Naive thymus-derived CD4-positive, alpha-beta T cell (primary cell): Measurements from ENCODE around the gene PNLIPRP2. TPM values are rescaled to one million over a fixed set of nuclear protein-coding genes. Genes with fewer than 3 reads are reported as not detected.

ENCODE experiments used
- ATAC-seq: fragments of 150-1000 bp; cut with Tn5 transposase; 2 replicates; pipeline ENCODE4 v1.10.0; 2021; ENCODE audit warnings: mild to moderate bottlenecking, moderate library complexity
- CTCF ChIA-PET: fragments of 350-600 bp; sonication (Branson Sonifier 250); formaldehyde crosslinking; loops from one replicate; lab custom pipeline; 2021; ENCODE audit warnings: antibody characterized with exemption; lab: Charles Lee
- POLR2A ChIA-PET: fragments of 350-600 bp; sonication (Branson Sonifier 250); formaldehyde crosslinking; loops from one replicate; lab custom pipeline; 2021; ENCODE audit warnings: antibody characterized with exemption, inconsistent platforms; lab: Charles Lee
- DNase-seq, 9 donors: peaks; one replicate each; pipeline versions ENCODE4 v3.0.0 to v3.0.0-alpha.2; 2020 to 2022; ENCODE audit warnings: mixed read lengths in 1 of 9
- H3K27ac ChIP-seq: one replicate; pipeline ENCODE4 v1.7.0; 2013; ENCODE audit warnings: mild to moderate bottlenecking, low read depth, low read length, moderate library complexity
- H3K27me3 ChIP-seq, 2 donors: one replicate each; pipeline ENCODE4 v1.7.0; 2013; ENCODE audit warnings: low read length in 2 of 2, mild to moderate bottlenecking in 2 of 2, moderate library complexity in 2 of 2; ENCODE audit not compliant: control insufficient read depth in 2 of 2, insufficient read depth in 2 of 2
- H3K36me3 ChIP-seq, 3 experiments: 1 replicate in 2 of 3; 2 replicates in 1 of 3; pipeline ENCODE4 v1.7.0; 2013; ENCODE audit warnings: low read length in 3 of 3, mild to moderate bottlenecking in 3 of 3, moderate library complexity in 1 of 3; ENCODE audit not compliant: insufficient read depth in 3 of 3, control insufficient read depth in 2 of 3
- H3K4me1 ChIP-seq, 2 donors: one replicate each; pipeline ENCODE4 v1.7.0; 2013; ENCODE audit warnings: low read length in 2 of 2, mild to moderate bottlenecking in 2 of 2, moderate library complexity in 1 of 2; ENCODE audit not compliant: control insufficient read depth in 2 of 2, insufficient read depth in 2 of 2
- H3K4me3 ChIP-seq: 2 replicates; pipeline ENCODE4 v1.7.0; 2013; ENCODE audit warnings: mild to moderate bottlenecking, low read length
- H3K9me3 ChIP-seq, 3 experiments: 1 replicate in 2 of 3; 2 replicates in 1 of 3; pipeline ENCODE4 v1.7.0; 2013; ENCODE audit warnings: low read length in 3 of 3; ENCODE audit not compliant: control insufficient read depth in 2 of 3
- H3K27ac Mint-ChIP-seq, 9 donors: one replicate each; pipeline ENCODE4 v1.8.0; 2020 to 2022; ENCODE audit warnings: mixed read lengths in 9 of 9, mild to moderate bottlenecking in 8 of 9, moderate library complexity in 5 of 9, inconsistent platforms in 2 of 9
- H3K27me3 Mint-ChIP-seq, 5 donors: one replicate each; pipeline ENCODE4 v1.8.0; 2021 to 2022; ENCODE audit warnings: mixed read lengths in 5 of 5, mild to moderate bottlenecking in 1 of 5
- H3K36me3 Mint-ChIP-seq, 5 donors: one replicate each; pipeline ENCODE4 v1.8.0; 2020 to 2022; ENCODE audit warnings: mixed read lengths in 5 of 5, mild to moderate bottlenecking in 3 of 5, inconsistent platforms in 1 of 5
- H3K4me1 Mint-ChIP-seq, 7 donors: one replicate each; pipeline ENCODE4 v1.8.0; 2020 to 2022; ENCODE audit warnings: mixed read lengths in 7 of 7, mild to moderate bottlenecking in 3 of 7, inconsistent platforms in 1 of 7
- H3K4me3 Mint-ChIP-seq, 10 donors: one replicate each; pipeline ENCODE4 v1.8.0; 2020 to 2022; ENCODE audit warnings: mild to moderate bottlenecking in 10 of 10, mixed read lengths in 10 of 10, moderate library complexity in 6 of 10, inconsistent platforms in 2 of 10
- H3K9me3 Mint-ChIP-seq, 11 donors: one replicate each; pipeline ENCODE4 v1.8.0; 2020 to 2022; ENCODE audit warnings: mixed read lengths in 11 of 11, mild to moderate bottlenecking in 4 of 11, inconsistent platforms in 1 of 11, moderate library complexity in 1 of 11
- intact Hi-C, 2 donors: fragments of 100-400 bp; cut with micrococcal nuclease; formaldehyde crosslinking; loops; one replicate each; pipeline ENCODE4 v1.15.1; 2023
- polyA plus RNA-seq, 2 donors: library from polyadenylated mRNA; unstranded; fragments of 300-500 nt; fragmentation: Illumina TruSeq; gene quantifications; one replicate each; pipeline ENCODE4 v1.2.3, GENCODE V29; 2021
- total RNA-seq, 6 experiments: library from RNA in 5 of 6; stranded (reverse) in 5 of 6; gene quantifications; 1 replicate in 5 of 6; 2 replicates in 1 of 6; pipeline ENCODE4 v1.2.3 and lab custom pipeline; 2021 to 2026

PNLIPRP2 gene
- total and polyA plus RNA-seq, 7 experiments from 2014 or later: not detected

- no peaks in the 10 kb centered on the region for H3K36me3 Mint-ChIP-seq
- Histone ChIP-seq H3K27me3 (no peaks in the 10 kb centered on the region), H3K4me3 (no peak overlapping the region), H3K27ac (no peak overlapping the region), H3K9me3 (no peaks in the 10 kb centered on the region), H3K4me1 (no peaks in the 10 kb centered on the region), H3K36me3 (no peaks in the 10 kb centered on the region)
- ChIA-PET CTCF (no interaction called here), POLR2A (no interaction called here)
- H3K4me1 Mint-ChIP-seq: no peaks in the 10 kb centered on the region
- ATAC-seq (no peak), DNase-seq (no peak)
- H3K9me3 Mint-ChIP-seq: peaks cover 0 to 4% (median 2%) of the 10 kb centered on the region in 11 donors
- intact Hi-C loops: no loop called here
- peaks cover 0 to 20% (median 14%) of the 10 kb centered on the region in 5 donors for H3K27me3 Mint-ChIP-seq
- H3K4me3 Mint-ChIP-seq: no peak overlapping the region
- H3K27ac Mint-ChIP-seq: no peak overlapping the region
These were observed 17.9 kb upstream of the PNLIPRP2 start for GRCh38 chr10:116602648-116603400.

- Mint-ChIP-seq H3K4me3 (no peak overlapping the region), H3K4me1 (no peaks in the 10 kb centered on the region), H3K36me3 (no peaks in the 10 kb centered on the region), H3K27ac (no peak overlapping the region), H3K27me3 (peaks cover 0 to 46% (median 35%) of the 10 kb centered on the region in 5 donors), H3K9me3 (peaks cover 0 to 4% (median 0%) of the 10 kb centered on the region in 11 donors)
- CTCF ChIA-PET: no interaction called here
- DNase-seq (no peak), ATAC-seq (no peak)
- no peaks in the 10 kb centered on the region for H3K27me3 ChIP-seq
- no peaks in the 10 kb centered on the region for H3K4me1 ChIP-seq
- peaks cover 0 to 5% (median 0%) of the 10 kb centered on the region in 3 experiments for H3K9me3 ChIP-seq
- no peak overlapping the region for H3K4me3 ChIP-seq
- intact Hi-C loops: no loop called here
- H3K27ac ChIP-seq: no peak overlapping the region
- POLR2A ChIA-PET: no interaction called here
- no peaks in the 10 kb centered on the region for H3K36me3 ChIP-seq
These were observed 14.7 kb upstream of the PNLIPRP2 start for GRCh38 chr10:116606061-116606483.

- Mint-ChIP-seq H3K27me3 (peaks cover 0 to 48% (median 35%) of the 10 kb centered on the region in 5 donors), H3K36me3 (no peaks in the 10 kb centered on the region), H3K27ac (no peak overlapping the region), H3K4me1 (no peaks in the 10 kb centered on the region), H3K4me3 (no peak overlapping the region), H3K9me3 (peaks cover 0 to 4% (median 0%) of the 10 kb centered on the region in 11 donors)
- intact Hi-C loops: no loop called here
- Histone ChIP-seq H3K36me3 (no peaks in the 10 kb centered on the region), H3K9me3 (peaks cover 0 to 5% (median 0%) of the 10 kb centered on the region in 3 experiments), H3K4me1 (no peaks in the 10 kb centered on the region), H3K27ac (no peak overlapping the region), H3K4me3 (no peak overlapping the region), H3K27me3 (no peaks in the 10 kb centered on the region)
- CTCF ChIA-PET: no interaction called here
- POLR2A ChIA-PET: no interaction called here
- ATAC-seq: no peak
- DNase-seq: no peak
These were observed 13.4 kb upstream of the PNLIPRP2 start for GRCh38 chr10:116607336-116607735.

DNA sequence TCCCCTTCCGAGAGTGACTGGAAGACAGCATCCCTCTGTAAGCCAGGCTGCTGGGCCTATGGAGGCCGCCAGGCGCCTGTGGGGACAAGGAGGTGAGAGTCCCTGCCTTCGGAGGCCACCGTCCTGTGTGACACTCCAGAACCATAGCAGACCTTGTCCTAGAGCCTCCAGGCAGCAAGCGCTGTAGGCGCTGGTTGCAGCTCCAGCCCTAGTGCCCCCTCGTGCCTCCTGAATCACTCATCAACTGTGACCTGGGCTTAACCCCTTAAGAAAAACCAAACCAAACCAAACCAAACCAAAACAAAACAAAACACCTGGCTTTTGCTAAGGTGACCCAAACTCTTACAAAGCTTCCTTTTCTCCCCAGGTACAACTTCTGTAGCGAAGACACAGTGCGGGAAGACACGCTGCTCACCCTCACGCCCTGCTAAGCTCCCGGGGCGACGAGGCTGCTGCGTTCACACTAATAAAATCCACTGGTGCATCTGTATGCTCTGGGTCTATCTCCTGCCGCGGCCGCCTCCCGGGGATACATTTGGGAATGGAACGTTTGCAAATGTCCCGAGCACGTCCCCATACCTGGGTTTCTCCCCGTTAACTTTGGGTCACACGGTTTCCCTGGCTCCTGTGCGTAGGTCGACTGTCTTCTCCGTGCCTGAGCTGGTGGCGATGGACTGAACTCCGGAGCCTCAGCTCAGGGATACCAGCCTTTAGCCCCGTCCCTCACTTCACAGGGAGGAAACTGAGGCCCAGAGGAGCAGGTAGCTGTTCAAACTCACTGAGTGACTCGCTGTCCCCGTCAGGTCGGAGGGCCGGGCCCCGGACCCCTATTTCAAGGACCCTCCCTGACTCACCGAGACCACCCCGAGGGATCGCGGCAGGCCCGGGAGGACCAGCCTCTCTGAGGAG, 11.8 kb upstream of the PNLIPRP2 start:
- ChIA-PET CTCF (no interaction called here), POLR2A (no interaction called here)
- H3K36me3 Mint-ChIP-seq: no peaks in the 10 kb centered on the region
- no peak overlapping the region for H3K27ac Mint-ChIP-seq
- H3K9me3 Mint-ChIP-seq: peaks cover 0 to 7% (median 2%) of the 10 kb centered on the region in 11 donors
- H3K4me3 Mint-ChIP-seq: no peak overlapping the region
- H3K4me1 Mint-ChIP-seq: no peaks in the 10 kb centered on the region
- H3K27ac ChIP-seq: no peak overlapping the region
- peaks cover 0 to 55% (median 35%) of the 10 kb centered on the region in 5 donors for H3K27me3 Mint-ChIP-seq
- H3K9me3 ChIP-seq: peaks cover 0 to 5% (median 0%) of the 10 kb centered on the region in 3 experiments
- no peak overlapping the region for H3K4me3 ChIP-seq
- H3K27me3 ChIP-seq: no peaks in the 10 kb centered on the region
- intact Hi-C loops: no loop called here
- no peaks in the 10 kb centered on the region for H3K36me3 ChIP-seq
- no peaks in the 10 kb centered on the region for H3K4me1 ChIP-seq
- ATAC-seq: no peak
- no peak for DNase-seq

DNA sequence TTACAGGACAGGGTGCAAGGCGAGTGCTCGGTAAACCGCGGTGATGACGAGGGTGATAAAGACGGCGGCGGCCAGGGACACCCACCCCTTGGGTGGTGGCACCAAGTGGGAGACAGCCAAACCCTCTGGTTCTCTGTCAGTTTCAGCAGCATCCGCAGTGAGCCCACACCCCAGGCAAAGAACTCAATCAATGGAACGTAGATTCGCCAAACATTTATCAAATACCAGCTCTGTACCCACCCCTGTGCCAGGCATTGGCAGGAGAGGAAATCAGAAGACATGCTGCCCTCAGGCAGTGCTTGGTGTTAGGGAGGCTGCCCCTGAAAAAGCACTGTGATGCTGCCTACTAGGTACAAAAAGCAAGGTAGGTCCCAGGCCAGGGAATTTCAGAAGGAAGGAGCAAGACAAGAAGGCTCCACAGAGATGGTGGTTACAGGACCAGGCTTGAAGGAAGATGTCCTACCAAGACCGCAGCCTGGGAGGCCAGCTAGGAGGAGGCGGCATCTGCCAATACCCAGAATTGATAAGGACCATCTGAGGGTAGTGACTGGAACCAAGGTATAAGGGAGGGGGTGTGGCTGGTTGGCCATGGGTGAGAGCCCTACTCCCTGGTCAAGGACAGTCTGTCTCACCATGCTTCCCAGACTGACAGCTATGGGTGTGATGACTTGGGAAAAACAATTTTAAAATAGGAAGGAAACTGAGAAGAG, 10.2 kb upstream of the PNLIPRP2 start:
- CTCF ChIA-PET: no interaction called here

GRCh38 chr10:116611153-116611545, 9.6 kb upstream of the PNLIPRP2 start:
- ChIA-PET CTCF (no interaction called here), POLR2A (no interaction called here)
- no peaks in the 10 kb centered on the region for H3K4me1 Mint-ChIP-seq
- no peak overlapping the region for H3K4me3 Mint-ChIP-seq
- Histone ChIP-seq H3K4me3 (no peak overlapping the region), H3K9me3 (peaks cover 0 to 5% (median 0%) of the 10 kb centered on the region in 3 experiments), H3K36me3 (no peaks in the 10 kb centered on the region), H3K27ac (no peak overlapping the region), H3K27me3 (no peaks in the 10 kb centered on the region), H3K4me1 (no peaks in the 10 kb centered on the region)
- DNase-seq (no peak), ATAC-seq (no peak)
- intact Hi-C loops: no loop called here
- H3K36me3 Mint-ChIP-seq: no peaks in the 10 kb centered on the region
- H3K9me3 Mint-ChIP-seq: peaks cover 0 to 11% (median 3%) of the 10 kb centered on the region in 11 donors
- peaks cover 0 to 56% (median 26%) of the 10 kb centered on the region in 5 donors for H3K27me3 Mint-ChIP-seq
- H3K27ac Mint-ChIP-seq: no peak overlapping the region

More for the DNA sequence above, 10.2 kb upstream of the PNLIPRP2 start:
- Histone ChIP-seq H3K4me3 (no peak overlapping the region), H3K9me3 (peaks cover 0 to 5% (median 0%) of the 10 kb centered on the region in 3 experiments), H3K36me3 (no peaks in the 10 kb centered on the region), H3K27ac (no peak overlapping the region), H3K4me1 (no peaks in the 10 kb centered on the region), H3K27me3 (no peaks in the 10 kb centered on the region)
- POLR2A ChIA-PET: no interaction called here
- H3K27me3 Mint-ChIP-seq: peaks cover 0 to 60% (median 31%) of the 10 kb centered on the region in 5 donors
- H3K9me3 Mint-ChIP-seq: peaks cover 0 to 8% (median 3%) of the 10 kb centered on the region in 11 donors
- no peaks in the 10 kb centered on the region for H3K4me1 Mint-ChIP-seq
- H3K4me3 Mint-ChIP-seq: peak overlapping the region in 1 of 10 donors; percentile 58
- no peak overlapping the region for H3K27ac Mint-ChIP-seq
- ATAC-seq (no peak), DNase-seq (no peak)
- H3K36me3 Mint-ChIP-seq: no peaks in the 10 kb centered on the region
- intact Hi-C loops: no loop called here
